GM12801 (cell line): Measurements from ENCODE around the gene SOCS3.

Source experiments
- TF ChIP-seq, protein P1 (sequence below): IDR thresholded peaks from one replicate; pipeline ENCODE4 v1.5.1; 2011; ENCODE audit warnings: control low read depth; ENCODE audit not compliant: insufficient read length; ENCODE audit errors: extremely low read depth

SOCS3 gene

DNA sequence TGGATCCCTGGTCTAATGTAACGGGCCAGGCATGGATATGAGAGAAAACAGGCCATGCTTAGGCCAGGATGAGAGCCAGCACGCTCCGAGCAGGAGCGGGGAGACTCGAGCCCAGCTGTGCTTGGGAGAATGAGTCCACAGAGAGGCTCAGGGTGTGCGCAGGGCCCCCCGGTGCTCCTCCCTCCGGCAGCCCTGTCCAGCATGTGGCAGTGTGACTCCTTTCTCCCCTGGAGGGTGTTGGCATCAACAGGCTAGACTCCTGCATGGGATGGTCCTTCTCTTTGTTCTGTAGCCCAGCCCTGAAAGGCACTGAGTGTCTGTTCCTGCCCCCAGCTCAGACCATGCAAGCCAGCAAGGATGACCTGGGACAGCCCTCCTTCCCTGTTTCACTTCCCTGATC, 42.0 kb upstream of the SOCS3 start:
- TF ChIP-seq, protein P1, sequence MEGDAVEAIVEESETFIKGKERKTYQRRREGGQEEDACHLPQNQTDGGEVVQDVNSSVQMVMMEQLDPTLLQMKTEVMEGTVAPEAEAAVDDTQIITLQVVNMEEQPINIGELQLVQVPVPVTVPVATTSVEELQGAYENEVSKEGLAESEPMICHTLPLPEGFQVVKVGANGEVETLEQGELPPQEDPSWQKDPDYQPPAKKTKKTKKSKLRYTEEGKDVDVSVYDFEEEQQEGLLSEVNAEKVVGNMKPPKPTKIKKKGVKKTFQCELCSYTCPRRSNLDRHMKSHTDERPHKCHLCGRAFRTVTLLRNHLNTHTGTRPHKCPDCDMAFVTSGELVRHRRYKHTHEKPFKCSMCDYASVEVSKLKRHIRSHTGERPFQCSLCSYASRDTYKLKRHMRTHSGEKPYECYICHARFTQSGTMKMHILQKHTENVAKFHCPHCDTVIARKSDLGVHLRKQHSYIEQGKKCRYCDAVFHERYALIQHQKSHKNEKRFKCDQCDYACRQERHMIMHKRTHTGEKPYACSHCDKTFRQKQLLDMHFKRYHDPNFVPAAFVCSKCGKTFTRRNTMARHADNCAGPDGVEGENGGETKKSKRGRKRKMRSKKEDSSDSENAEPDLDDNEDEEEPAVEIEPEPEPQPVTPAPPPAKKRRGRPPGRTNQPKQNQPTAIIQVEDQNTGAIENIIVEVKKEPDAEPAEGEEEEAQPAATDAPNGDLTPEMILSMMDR: no peak

DNA sequence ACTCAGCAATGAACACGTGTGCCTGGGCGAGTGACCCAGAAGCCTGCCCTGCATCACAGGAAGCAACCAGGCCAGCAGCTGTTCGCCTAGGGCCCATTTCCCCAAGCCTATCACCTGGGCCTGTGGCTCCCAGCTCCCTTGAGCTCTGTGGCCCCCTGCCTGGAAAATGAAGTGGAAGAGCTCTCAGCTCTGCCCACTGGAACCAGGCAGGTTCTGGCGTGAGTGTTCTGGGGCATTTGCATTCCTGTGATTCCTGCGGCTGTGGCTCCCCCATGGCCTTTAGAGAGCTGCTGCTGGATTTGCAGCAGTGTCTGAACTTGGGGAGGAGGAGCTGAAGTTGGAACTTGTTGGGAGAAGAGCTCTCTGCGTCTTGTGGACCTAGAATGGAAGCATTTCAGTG, 41.4 kb upstream of the SOCS3 start:
- TF ChIP-seq, protein P1: no peak

DNA sequence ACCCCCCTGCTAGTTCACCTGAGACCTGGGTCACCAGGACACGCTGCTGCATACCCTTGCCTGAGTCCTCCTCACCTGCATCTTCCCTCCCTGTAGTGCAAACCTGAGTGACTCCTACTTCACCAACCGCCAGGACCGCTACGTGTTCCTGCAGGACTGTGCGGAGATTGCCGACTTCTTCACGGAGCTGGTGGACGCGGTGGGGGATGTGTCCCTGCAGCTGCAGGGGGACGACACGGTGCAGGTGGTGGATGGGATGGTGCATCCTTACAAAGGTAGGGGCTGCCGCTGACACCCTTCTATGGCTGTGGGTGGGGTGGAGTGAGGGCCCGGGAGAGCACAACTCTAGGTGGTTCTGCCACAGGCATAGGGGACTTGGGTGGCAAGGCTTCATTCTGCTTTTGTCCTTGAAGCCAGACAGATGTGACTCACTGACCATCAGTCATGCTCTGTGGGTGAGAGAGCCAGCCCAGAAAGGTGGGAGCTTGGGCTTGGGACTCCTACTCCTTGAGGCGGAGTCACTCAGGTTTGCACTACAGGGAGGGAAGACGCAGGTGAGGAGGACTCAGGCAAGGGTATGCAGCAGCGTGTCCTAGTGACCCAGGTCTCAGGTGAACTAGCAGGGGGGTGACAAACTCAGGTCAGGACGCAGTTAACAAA, 40.8 kb upstream of the SOCS3 start:
- TF ChIP-seq, protein P1: no peak

GRCh38 chr17:78399693-78400144, 39.8 kb upstream of the SOCS3 start:
- TF ChIP-seq, protein P1: no peak

DNA sequence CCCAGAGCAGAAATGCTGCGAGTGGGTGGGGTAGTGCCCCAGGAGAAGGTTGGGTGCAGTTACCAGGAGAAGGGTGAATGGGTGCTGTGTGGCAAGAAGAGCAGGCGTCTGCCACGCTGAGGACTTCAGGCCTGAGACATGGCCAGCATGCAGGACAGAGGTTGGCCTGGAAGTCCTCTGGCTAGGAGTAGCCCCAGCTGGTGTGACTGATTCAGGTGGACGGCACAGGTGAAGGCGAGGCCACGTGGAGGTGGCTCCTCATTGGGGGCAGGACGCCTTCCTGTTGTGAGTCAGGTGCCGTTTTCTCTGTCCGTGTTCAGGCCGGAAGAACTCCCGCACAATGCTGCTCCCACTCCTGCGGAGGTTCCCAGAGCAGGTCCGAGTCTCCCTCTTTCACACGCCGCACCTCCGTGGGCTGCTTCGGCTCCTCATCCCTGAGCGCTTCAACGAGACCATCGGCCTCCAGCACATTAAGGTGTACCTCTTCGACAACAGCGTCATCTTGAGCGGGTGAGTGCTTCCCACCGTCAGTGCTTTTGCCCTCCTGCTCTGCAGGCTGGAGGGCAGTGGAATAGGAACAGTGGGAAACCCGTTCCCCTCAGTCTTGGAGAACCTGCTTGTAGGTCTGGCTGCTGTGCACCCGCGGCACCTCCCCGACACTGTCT, 39.3 kb upstream of the SOCS3 start:
- TF ChIP-seq, protein P1: no peak

GRCh38 chr17:78398390-78398789, 38.5 kb upstream of the SOCS3 start:
- TF ChIP-seq, protein P1: no peak

DNA sequence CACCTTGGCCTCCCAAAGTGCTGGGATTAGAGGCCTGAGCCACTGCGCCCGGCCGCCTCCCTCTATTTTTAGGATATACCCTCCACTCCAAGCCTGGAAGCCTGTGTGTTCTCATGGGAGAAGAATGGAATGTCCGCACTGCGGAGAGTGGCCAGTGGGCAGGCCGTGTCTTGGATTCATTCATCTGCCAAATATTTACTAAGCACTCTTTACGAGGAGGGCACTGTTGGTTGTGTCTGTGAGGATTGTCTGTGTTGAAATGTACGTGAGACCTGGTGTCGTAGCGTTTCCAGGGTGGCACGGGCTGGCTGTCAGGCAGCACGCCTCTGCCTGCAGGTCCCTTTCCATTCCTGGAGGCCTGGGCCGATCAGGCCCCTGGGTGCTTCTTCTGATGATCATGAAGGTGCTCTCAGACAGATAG, 37.8 kb upstream of the SOCS3 start:
- TF ChIP-seq, protein P1: no peak
